ENCODE results near the gene PARS2.

Gene PARS2

GRCh38 chr1:54804471-54805132, 40.3 kb upstream of the PARS2 start:
- H3K27ac ChIP-seq (ENCODE audit: poor library complexity, severe bottlenecking): peak overlapping the region; percentile 12
- H3K27me3 ChIP-seq (ENCODE audit: insufficient read depth, poor library complexity, severe bottlenecking): no peaks in the 10 kb centered on the region
- ATAC-seq (ENCODE audit: low read depth) (no peak; the same call in 2 of the 3 replicates), DNase-seq (ENCODE audit: low spot score) (no peak)
- no peak overlapping the region for H3K4me3 ChIP-seq (ENCODE audit: severe bottlenecking)
- no peaks in the 10 kb centered on the region for H3K36me3 ChIP-seq (ENCODE audit: low read depth)
- no peaks in the 10 kb centered on the region for H3K9me3 ChIP-seq (ENCODE audit: severe bottlenecking)
- TF ChIP-seq, protein P1, sequence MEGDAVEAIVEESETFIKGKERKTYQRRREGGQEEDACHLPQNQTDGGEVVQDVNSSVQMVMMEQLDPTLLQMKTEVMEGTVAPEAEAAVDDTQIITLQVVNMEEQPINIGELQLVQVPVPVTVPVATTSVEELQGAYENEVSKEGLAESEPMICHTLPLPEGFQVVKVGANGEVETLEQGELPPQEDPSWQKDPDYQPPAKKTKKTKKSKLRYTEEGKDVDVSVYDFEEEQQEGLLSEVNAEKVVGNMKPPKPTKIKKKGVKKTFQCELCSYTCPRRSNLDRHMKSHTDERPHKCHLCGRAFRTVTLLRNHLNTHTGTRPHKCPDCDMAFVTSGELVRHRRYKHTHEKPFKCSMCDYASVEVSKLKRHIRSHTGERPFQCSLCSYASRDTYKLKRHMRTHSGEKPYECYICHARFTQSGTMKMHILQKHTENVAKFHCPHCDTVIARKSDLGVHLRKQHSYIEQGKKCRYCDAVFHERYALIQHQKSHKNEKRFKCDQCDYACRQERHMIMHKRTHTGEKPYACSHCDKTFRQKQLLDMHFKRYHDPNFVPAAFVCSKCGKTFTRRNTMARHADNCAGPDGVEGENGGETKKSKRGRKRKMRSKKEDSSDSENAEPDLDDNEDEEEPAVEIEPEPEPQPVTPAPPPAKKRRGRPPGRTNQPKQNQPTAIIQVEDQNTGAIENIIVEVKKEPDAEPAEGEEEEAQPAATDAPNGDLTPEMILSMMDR (IDR thresholded peaks at IDR 0.05; ENCODE audit: poor library complexity, severe bottlenecking): no peak
- H3K4me1 ChIP-seq (ENCODE audit: insufficient read depth, poor library complexity, severe bottlenecking): peaks cover 5% of the 10 kb centered on the region

DNA sequence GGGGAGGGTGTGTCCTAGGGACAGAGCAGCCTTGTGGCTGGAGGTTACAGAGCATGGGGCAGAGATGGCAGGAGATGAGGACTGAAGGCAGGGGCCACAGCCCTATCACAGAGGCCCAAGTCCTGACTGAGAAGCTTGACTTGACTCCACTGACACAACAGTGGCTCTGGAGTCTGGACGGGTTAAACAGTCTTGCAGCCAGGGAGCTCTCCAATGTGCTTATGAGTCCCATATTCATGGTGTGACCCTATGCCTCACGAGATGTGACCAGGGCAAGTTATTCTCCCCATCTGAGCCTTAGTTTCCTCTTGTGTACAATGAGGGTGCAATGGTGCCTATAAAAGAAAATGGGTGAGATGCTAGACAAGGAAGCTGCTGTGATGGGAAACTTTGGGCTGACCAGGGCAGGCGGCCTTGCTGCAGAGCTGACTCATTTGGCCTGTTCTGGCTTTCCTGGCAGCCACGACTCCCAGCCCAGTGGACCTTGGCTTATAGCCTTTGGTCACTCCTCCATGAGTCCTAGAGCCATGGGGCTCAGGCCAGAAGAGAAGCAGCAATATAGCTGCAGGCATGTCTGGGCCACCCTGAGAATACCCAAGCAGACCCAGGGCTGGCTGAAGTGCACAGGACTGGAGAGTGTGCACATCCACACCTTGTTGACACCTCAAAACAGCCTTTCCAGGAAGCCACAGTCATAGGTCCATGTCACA, 39.6 kb upstream of the PARS2 start:
- Histone ChIP-seq H3K27ac (ENCODE audit: poor library complexity, severe bottlenecking) (peak overlapping the region; percentile 12), H3K4me3 (ENCODE audit: severe bottlenecking) (no peak overlapping the region), H3K27me3 (ENCODE audit: insufficient read depth, poor library complexity, severe bottlenecking) (no peaks in the 10 kb centered on the region), H3K4me1 (ENCODE audit: insufficient read depth, poor library complexity, severe bottlenecking) (peaks cover 5% of the 10 kb centered on the region), H3K36me3 (ENCODE audit: low read depth) (no peaks in the 10 kb centered on the region), H3K9me3 (ENCODE audit: severe bottlenecking) (no peaks in the 10 kb centered on the region)
- DNase-seq (ENCODE audit: low spot score): no peak
- TF ChIP-seq, protein P1 (IDR thresholded peaks at IDR 0.05; ENCODE audit: poor library complexity, severe bottlenecking): no peak
- no peak for ATAC-seq (ENCODE audit: low read depth)

GRCh38 chr1:54800899-54801759, 36.8 kb upstream of the PARS2 start, which contains the start of gene TTC22:
TSS of gene TTC22 (minus strand) at chr1:54801323. CDS start at chr1:54801163, 160 bp downstream.
- Histone ChIP-seq H3K9me3 (ENCODE audit: severe bottlenecking) (no peaks in the 10 kb centered on the region), H3K27ac (ENCODE audit: poor library complexity, severe bottlenecking) (peak within 1 kb of the TSS; percentile 11), H3K4me3 (ENCODE audit: severe bottlenecking) (peak within 1 kb of the TSS; percentile 40), H3K36me3 (ENCODE audit: low read depth) (no peaks in the 10 kb centered on the region), H3K27me3 (ENCODE audit: insufficient read depth, poor library complexity, severe bottlenecking) (no peaks in the 10 kb centered on the region), H3K4me1 (ENCODE audit: insufficient read depth, poor library complexity, severe bottlenecking) (peaks cover 5% of the 10 kb centered on the region)
- ATAC-seq (ENCODE audit: low read depth) (peak; percentile 82), DNase-seq (ENCODE audit: low spot score) (no peak)
- TF ChIP-seq, protein P1 (IDR thresholded peaks at IDR 0.05; ENCODE audit: poor library complexity, severe bottlenecking): peak; percentile 74

GRCh38 chr1:54800041-54800898, 35.9 kb upstream of the PARS2 start:
- TF ChIP-seq, protein P1 (IDR thresholded peaks at IDR 0.05; ENCODE audit: poor library complexity, severe bottlenecking): no peak
- H3K27me3 ChIP-seq (ENCODE audit: insufficient read depth, poor library complexity, severe bottlenecking): no peaks in the 10 kb centered on the region
- no peak for DNase-seq (ENCODE audit: low spot score)
- no peaks in the 10 kb centered on the region for H3K9me3 ChIP-seq (ENCODE audit: severe bottlenecking)
- H3K27ac ChIP-seq (ENCODE audit: poor library complexity, severe bottlenecking): peak overlapping the region; percentile 11
- H3K4me1 ChIP-seq (ENCODE audit: insufficient read depth, poor library complexity, severe bottlenecking): peaks cover 5% of the 10 kb centered on the region
- peak; percentile 3; the same call in 1 of the 3 replicates for ATAC-seq (ENCODE audit: low read depth)
- H3K4me3 ChIP-seq (ENCODE audit: severe bottlenecking): peak overlapping the region; percentile 40
- no peaks in the 10 kb centered on the region for H3K36me3 ChIP-seq (ENCODE audit: low read depth)

Measured in RWPE2 (cell line).